PC-3 (cell line): Measurements from ENCODE around the gene ZDHHC7.

ENCODE experiments used
- EZH2phosphoT487 ChIP-seq: fragments of 300-600 bp; sonication (generic); IDR thresholded peaks from 2 replicates; pipeline ENCODE4 v1.6.1; 2018; ENCODE audit warnings: mild to moderate bottlenecking, antibody characterized with exemption, low read length, borderline replicate concordance
- TF ChIP-seq, protein P1 (sequence below): fragments of 300-600 bp; sonication (generic); conservative IDR thresholded peaks from 2 replicates; pipeline ENCODE4 v1.5.1; 2017; ENCODE audit warnings: antibody characterized with exemption, low read depth, mild to moderate bottlenecking, low read length

DNA sequence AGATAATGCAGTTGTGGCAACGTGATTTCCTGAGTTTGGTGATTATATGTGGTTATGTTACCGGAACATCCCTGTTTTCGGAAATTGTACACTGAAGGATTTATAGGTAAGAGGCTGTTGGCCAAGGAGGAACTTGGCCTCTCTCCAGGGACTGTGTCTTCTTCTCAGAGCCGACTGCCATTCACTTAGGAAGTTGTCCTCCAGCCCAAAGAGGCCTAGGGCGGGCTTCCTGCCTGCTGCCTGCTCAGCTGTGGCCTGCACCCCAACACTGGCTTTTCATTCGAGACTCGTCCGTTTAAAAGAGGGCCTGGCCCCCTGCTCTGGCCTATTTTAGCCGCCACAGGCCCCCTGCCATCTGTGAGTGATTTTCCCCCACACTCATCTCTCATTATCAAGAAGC lies 64.3 kb downstream of the ZDHHC7 start:
- TF ChIP-seq, protein P1, sequence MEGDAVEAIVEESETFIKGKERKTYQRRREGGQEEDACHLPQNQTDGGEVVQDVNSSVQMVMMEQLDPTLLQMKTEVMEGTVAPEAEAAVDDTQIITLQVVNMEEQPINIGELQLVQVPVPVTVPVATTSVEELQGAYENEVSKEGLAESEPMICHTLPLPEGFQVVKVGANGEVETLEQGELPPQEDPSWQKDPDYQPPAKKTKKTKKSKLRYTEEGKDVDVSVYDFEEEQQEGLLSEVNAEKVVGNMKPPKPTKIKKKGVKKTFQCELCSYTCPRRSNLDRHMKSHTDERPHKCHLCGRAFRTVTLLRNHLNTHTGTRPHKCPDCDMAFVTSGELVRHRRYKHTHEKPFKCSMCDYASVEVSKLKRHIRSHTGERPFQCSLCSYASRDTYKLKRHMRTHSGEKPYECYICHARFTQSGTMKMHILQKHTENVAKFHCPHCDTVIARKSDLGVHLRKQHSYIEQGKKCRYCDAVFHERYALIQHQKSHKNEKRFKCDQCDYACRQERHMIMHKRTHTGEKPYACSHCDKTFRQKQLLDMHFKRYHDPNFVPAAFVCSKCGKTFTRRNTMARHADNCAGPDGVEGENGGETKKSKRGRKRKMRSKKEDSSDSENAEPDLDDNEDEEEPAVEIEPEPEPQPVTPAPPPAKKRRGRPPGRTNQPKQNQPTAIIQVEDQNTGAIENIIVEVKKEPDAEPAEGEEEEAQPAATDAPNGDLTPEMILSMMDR, result no peak
- TF ChIP-seq EZH2phosphoT487, result no peak
